BJ (cell line): ENCODE results near the gene COL18A1. TPM values are rescaled to one million over a fixed set of nuclear protein-coding genes. Genes with fewer than 3 reads are reported as not detected.
A peak's percentile ranks its signal among the peaks of the same experiment; 100 is the strongest.

ENCODE experiments used
- CTCF ChIA-PET: fragments of 350-600 bp; formaldehyde crosslinking; extraction: SDS; loops from one replicate; lab custom pipeline; 2021; ENCODE audit warnings: antibody characterized with exemption, inconsistent platforms; lab: Yijun Ruan, JAX
- POLR2A ChIA-PET: fragments of 300-600 bp; sonication (Branson Sonifier 250); formaldehyde crosslinking; extraction: SDS; loops from one replicate; lab custom pipeline; 2021; ENCODE audit warnings: antibody characterized with exemption; lab: Charles Lee
- DNase-seq: peaks from one replicate; pipeline ENCODE4 v3.0.0-alpha.2; 2011; ENCODE audit warnings: low read depth
- H3K27me3 ChIP-seq: 2 replicates; pipeline ENCODE4 v1.6.0; 2011; ENCODE audit warnings: low read length; ENCODE audit not compliant: control insufficient read depth, insufficient read depth
- H3K36me3 ChIP-seq: 2 replicates; pipeline ENCODE4 v1.5.1; 2011; ENCODE audit warnings: low read length; ENCODE audit not compliant: control insufficient read depth, insufficient read depth
- H3K4me3 ChIP-seq: 2 replicates; pipeline ENCODE4 v1.5.1; 2011; ENCODE audit warnings: low read depth, mild to moderate bottlenecking, control low read depth, low read length
- polyA plus RNA-seq: library from polyadenylated mRNA; depleted of rRNA; stranded (reverse); fragments of >200 nt; gene quantifications from 2 replicates; pipeline ENCODE4 v1.2.3, GENCODE V29; 2011
- TF ChIP-seq, protein P1 (sequence below): IDR thresholded peaks from 2 replicates; pipeline ENCODE4 v1.5.1; 2011; ENCODE audit warnings: low read depth, mild to moderate bottlenecking, control low read depth, inconsistent platforms, low read length, moderate library complexity; ENCODE audit not compliant: insufficient read depth

The COL18A1 gene
- polyA plus RNA-seq, 1 experiment = 99.7 TPM

DNA sequence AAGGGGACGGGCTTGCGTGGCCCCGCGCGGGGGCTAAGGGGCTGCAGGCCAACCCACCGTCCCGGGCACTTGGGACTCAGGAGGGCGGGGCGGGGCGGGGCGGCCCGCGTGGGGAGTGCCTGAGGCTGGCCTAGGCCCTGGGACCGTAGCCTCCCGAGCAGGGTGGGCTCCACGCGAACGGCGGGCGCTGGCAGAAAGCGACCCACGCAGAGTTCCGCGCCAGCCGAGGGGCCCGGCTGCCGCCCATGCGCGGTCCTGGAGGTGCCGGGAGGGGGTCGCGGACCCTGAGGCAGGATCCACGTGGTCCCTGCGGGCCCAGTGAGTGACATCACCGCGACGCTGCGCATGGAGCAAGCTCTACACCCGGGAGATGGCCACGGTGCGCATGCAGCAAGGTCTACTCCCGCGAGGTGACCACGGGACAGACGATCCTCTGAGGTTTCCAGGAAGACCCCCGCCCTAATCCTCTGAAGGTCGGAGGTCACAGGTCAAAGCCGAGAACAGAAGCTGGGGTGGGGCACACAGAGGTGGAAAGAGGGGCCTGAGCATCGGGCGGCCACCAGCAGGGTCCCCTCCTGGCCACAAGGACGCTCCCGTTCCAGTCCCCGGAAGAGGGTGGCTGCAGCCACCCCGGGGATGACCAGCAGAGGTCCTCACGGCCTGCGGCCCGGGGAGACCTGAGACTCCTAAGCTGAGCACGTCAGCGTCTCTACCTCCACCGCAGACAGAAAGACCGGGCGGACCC lies 150.8 kb downstream of the COL18A1 start:
- DNase-seq = no peak
- TF ChIP-seq, protein P1, sequence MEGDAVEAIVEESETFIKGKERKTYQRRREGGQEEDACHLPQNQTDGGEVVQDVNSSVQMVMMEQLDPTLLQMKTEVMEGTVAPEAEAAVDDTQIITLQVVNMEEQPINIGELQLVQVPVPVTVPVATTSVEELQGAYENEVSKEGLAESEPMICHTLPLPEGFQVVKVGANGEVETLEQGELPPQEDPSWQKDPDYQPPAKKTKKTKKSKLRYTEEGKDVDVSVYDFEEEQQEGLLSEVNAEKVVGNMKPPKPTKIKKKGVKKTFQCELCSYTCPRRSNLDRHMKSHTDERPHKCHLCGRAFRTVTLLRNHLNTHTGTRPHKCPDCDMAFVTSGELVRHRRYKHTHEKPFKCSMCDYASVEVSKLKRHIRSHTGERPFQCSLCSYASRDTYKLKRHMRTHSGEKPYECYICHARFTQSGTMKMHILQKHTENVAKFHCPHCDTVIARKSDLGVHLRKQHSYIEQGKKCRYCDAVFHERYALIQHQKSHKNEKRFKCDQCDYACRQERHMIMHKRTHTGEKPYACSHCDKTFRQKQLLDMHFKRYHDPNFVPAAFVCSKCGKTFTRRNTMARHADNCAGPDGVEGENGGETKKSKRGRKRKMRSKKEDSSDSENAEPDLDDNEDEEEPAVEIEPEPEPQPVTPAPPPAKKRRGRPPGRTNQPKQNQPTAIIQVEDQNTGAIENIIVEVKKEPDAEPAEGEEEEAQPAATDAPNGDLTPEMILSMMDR = peak; percentile 80
- H3K36me3 ChIP-seq = no peaks in the 10 kb centered on the region
- peaks cover 12% of the 10 kb centered on the region for H3K27me3 ChIP-seq
- ChIA-PET POLR2A (interaction anchor here (0.6 to 0.8 kb wide), 3 partner anchors 12 to 262 kb away, joined by 3 to 9 read pairs (median 6); no protein-coding TSS in a partner anchor), CTCF (interaction anchor here (0.6 to 5.7 kb wide), 20 partner anchors 9 to 411 kb away, joined by 3 to 71 read pairs (median 4); no protein-coding TSS in a partner anchor)
- peak overlapping the region; percentile 45 for H3K4me3 ChIP-seq

DNA sequence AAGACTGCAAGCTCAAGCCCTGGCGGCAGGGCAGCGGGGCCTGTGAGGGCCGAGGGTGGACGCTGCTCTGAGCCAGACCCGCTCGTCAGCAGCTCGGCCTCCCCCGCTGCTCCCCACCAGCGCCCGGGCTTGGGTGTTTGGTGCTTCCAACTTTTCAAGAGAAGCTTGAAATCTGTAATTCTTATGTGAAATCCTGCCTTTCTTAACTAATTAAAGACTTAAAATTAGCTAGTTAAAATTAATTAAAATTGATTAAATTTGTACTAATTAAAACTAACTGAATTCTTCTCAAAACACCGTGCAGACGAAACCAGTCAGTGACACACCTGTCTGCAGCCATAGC lies 151.3 kb downstream of the COL18A1 start:
- Histone ChIP-seq H3K36me3 (no peaks in the 10 kb centered on the region), H3K27me3 (peaks cover 12% of the 10 kb centered on the region), H3K4me3 (peak overlapping the region; percentile 45; the same call in 1 of the 2 replicates)
- TF ChIP-seq, protein P1 = no peak
- DNase-seq = no peak
- POLR2A ChIA-PET = interaction anchor here (0.6 to 0.8 kb wide), 3 partner anchors 12 to 262 kb away, joined by 3 to 9 read pairs (median 6); no protein-coding TSS in a partner anchor
- CTCF ChIA-PET = interaction anchor here (0.6 to 5.7 kb wide), 20 partner anchors 9 to 411 kb away, joined by 3 to 71 read pairs (median 4); no protein-coding TSS in a partner anchor

DNA sequence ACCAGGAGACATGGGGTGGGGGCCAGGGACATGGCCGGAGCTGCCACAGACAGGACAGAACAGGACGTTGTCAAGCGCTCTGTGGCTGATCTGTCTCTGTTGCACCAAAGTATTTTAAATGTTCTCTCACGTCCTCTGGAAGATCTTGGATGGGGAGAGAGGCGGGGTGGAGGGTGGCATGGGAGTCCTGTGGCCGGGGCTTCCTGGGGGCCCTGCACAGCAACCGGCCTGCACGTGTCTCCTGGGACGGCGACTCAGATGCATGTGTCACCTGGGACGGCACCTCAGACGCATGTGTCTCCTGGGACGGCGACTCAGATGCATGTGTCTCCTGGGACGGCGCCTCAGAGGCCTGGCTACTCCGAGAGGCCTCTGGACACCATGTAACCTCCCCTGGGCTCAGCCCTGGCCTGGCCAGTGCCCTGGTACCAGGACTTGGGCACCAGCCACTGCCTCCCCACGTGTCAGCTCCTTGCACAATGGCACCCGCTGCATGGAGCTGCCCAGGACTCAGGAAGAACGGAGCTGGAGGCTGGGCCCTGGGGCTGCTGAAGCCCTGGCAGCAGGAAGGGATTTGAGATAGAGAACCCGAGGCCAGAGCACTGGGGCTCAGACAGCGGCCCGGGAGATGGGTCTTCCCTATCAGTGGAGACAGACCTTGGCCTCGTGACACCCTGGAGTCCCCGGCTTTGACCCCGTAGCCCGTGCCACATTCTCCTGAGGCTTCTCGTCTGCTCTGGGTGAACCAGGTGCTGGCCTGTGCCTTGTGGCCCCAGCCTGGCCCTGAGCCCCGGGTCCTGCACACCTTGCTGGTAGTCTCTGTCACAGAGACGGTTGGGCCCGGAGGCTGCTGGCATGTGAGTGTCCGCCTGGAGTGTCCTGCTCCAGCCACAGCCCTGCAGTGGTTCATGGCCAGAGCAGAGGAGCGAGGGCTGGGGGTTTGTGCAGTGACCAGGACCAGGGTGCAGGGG lies 152.0 kb downstream of the COL18A1 start:
- Histone ChIP-seq H3K4me3 (no peak overlapping the region), H3K36me3 (no peaks in the 10 kb centered on the region), H3K27me3 (peaks cover 12% of the 10 kb centered on the region)
- CTCF ChIA-PET = interaction anchor here (0.6 to 5.7 kb wide), 20 partner anchors 10 to 410 kb away, joined by 3 to 71 read pairs (median 4); no protein-coding TSS in a partner anchor
- no peak for DNase-seq
- POLR2A ChIA-PET = interaction anchor here (0.6 to 0.8 kb wide), 3 partner anchors 11 to 263 kb away, joined by 3 to 9 read pairs (median 6); no protein-coding TSS in a partner anchor
- TF ChIP-seq, protein P1 = no peak

DNA sequence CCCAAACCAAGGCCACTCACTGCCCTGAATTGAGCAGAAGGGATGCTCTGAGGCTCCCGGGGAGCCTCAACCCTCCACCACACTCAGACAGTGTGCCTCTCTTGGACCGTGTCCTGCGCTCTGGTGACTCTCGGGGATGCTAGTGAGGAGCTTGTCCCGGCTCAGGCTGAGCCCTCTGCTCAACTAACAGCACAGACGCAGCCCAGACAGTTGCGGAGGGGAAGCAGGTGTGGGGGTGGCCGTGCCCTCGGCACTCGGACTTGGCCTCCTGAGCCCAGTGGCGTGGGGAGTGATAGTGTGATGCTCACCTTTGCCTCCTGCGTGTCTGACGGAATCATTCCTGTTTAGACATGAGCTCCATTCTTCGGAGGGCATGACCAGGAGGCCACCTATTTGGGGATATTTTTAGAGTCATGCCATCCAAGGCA lies 152.7 kb downstream of the COL18A1 start:
- ChIA-PET POLR2A (no interaction called here), CTCF (interaction anchor here (1.8 to 5.7 kb wide), 2 partner anchors 14 to 40 kb away, joined by 4 to 71 read pairs; no protein-coding TSS in a partner anchor)
- H3K27me3 ChIP-seq = peaks cover 15% of the 10 kb centered on the region
- TF ChIP-seq, protein P1 = no peak
- H3K4me3 ChIP-seq = no peak overlapping the region
- H3K36me3 ChIP-seq = no peaks in the 10 kb centered on the region
- no peak for DNase-seq
